Neural crest cell (in vitro differentiated cells): ENCODE measurements around the gene PLSCR3. TPM values are rescaled to one million over a fixed set of nuclear protein-coding genes. Genes with fewer than 3 reads are reported as not detected.

Experiments used
- DNase-seq: peaks from one replicate; pipeline ENCODE4 v3.0.0; 2021; ENCODE audit warnings: low read depth, mixed read lengths, low spot score
- H3K27ac Mint-ChIP-seq: one replicate; pipeline ENCODE4 v1.8.0; 2021; ENCODE audit warnings: mild to moderate bottlenecking, mixed read lengths; ENCODE audit not compliant: unreplicated experiment
- H3K27me3 Mint-ChIP-seq: 2 replicates; pipeline ENCODE4 v1.8.0; 2021; ENCODE audit warnings: low read depth, mild to moderate bottlenecking, mixed read lengths
- H3K36me3 Mint-ChIP-seq: 2 replicates; pipeline ENCODE4 v1.8.0; 2021; ENCODE audit warnings: low read depth, mild to moderate bottlenecking, mixed read lengths
- H3K4me1 Mint-ChIP-seq: 2 replicates; pipeline ENCODE4 v1.8.0; 2021; ENCODE audit warnings: mixed read lengths
- H3K4me3 Mint-ChIP-seq: one replicate; pipeline ENCODE4 v1.8.0; 2021; ENCODE audit warnings: mild to moderate bottlenecking, mixed read lengths
- H3K9me3 Mint-ChIP-seq: 2 replicates; pipeline ENCODE4 v1.8.0; 2021; ENCODE audit warnings: mixed read lengths
- CTCF ChIP-seq: fragments of 200-600 bp; sonication (generic); conservative IDR thresholded peaks from 2 replicates; pipeline ENCODE4 v1.5.0; 2021; ENCODE audit warnings: antibody characterized with exemption, mild to moderate bottlenecking
- total RNA-seq: library from RNA; stranded (reverse); gene quantifications from 2 replicates; pipeline ENCODE4 v1.2.1, GENCODE V29; 2021

PLSCR3 gene
- total RNA-seq, 1 donor from 2014 or later = 25.7 TPM

- H3K4me1 Mint-ChIP-seq = peaks cover 27% of the 10 kb centered on the region
- H3K27me3 Mint-ChIP-seq = no peaks in the 10 kb centered on the region
- peak overlapping the region; percentile 49 for H3K4me3 Mint-ChIP-seq
- H3K27ac Mint-ChIP-seq = peak overlapping the region; percentile 12
- no peaks in the 10 kb centered on the region for H3K36me3 Mint-ChIP-seq
- no peak for TF ChIP-seq CTCF
- no peaks in the 10 kb centered on the region for H3K9me3 Mint-ChIP-seq
- no peak for DNase-seq
These were observed 46.5 kb downstream of the PLSCR3 start for GRCh38 chr17:7347630-7348477.

GRCh38 chr17:7346761-7347614, 47.3 kb downstream of the PLSCR3 start:
- no peak overlapping the region for H3K27ac Mint-ChIP-seq
- no peaks in the 10 kb centered on the region for H3K27me3 Mint-ChIP-seq
- H3K9me3 Mint-ChIP-seq = no peaks in the 10 kb centered on the region
- no peaks in the 10 kb centered on the region for H3K36me3 Mint-ChIP-seq
- TF ChIP-seq CTCF = no peak
- H3K4me3 Mint-ChIP-seq = no peak overlapping the region
- H3K4me1 Mint-ChIP-seq = peaks cover 20% of the 10 kb centered on the region
- DNase-seq = no peak

- Mint-ChIP-seq H3K27ac (no peak overlapping the region), H3K9me3 (no peaks in the 10 kb centered on the region), H3K36me3 (no peaks in the 10 kb centered on the region), H3K4me3 (no peak overlapping the region), H3K27me3 (peaks cover 3% of the 10 kb centered on the region), H3K4me1 (no peaks in the 10 kb centered on the region)
- no peak for DNase-seq
- no peak for TF ChIP-seq CTCF
These were observed 51.1 kb downstream of the PLSCR3 start for GRCh38 chr17:7343250-7343649.

- no peak for TF ChIP-seq CTCF
- Mint-ChIP-seq H3K36me3 (no peaks in the 10 kb centered on the region), H3K9me3 (no peaks in the 10 kb centered on the region), H3K4me3 (no peak overlapping the region), H3K4me1 (no peaks in the 10 kb centered on the region), H3K27me3 (peaks cover 3% of the 10 kb centered on the region), H3K27ac (no peak overlapping the region)
- no peak for DNase-seq
These were observed 52.5 kb downstream of the PLSCR3 start for GRCh38 chr17:7341842-7342241.

GRCh38 chr17:7340179-7340578, 54.1 kb downstream of the PLSCR3 start:
- DNase-seq = no peak
- no peak overlapping the region for H3K27ac Mint-ChIP-seq
- no peaks in the 10 kb centered on the region for H3K36me3 Mint-ChIP-seq
- no peaks in the 10 kb centered on the region for H3K4me1 Mint-ChIP-seq
- H3K9me3 Mint-ChIP-seq = no peaks in the 10 kb centered on the region
- no peak overlapping the region for H3K4me3 Mint-ChIP-seq
- TF ChIP-seq CTCF = no peak
- peaks cover 3% of the 10 kb centered on the region for H3K27me3 Mint-ChIP-seq

Other genes with a start within 250 kb of the PLSCR3 start
- 9.6 and 11.2 TPM in 2 replicates for gene ASGR1, start 215.2 kb downstream of the PLSCR3 start, total RNA-seq
- 49.4 and 51.4 TPM in 2 replicates for gene DLG4, start 174.7 kb downstream of the PLSCR3 start, total RNA-seq
- gene ACADVL, start 174.6 kb downstream of the PLSCR3 start, total RNA-seq = 215 and 220 TPM in 2 replicates
- 130 and 140 TPM in 2 replicates for gene DVL2, start 160.0 kb downstream of the PLSCR3 start, total RNA-seq
- 72.7 and 75.2 TPM in 2 replicates for gene PHF23, start 155.1 kb downstream of the PLSCR3 start, total RNA-seq
- 470 and 479 TPM in 2 replicates for gene GABARAP, start 152.1 kb downstream of the PLSCR3 start, total RNA-seq
- 179 and 182 TPM in 2 replicates for gene CTDNEP1, start 142.8 kb downstream of the PLSCR3 start, total RNA-seq
- gene ELP5, start 142.3 kb downstream of the PLSCR3 start, total RNA-seq = 74.4 and 77.4 TPM in 2 replicates
- gene CLDN7, start 132.0 kb downstream of the PLSCR3 start, total RNA-seq = not detected in 2 replicates
- 5.8 and 6.1 TPM in 2 replicates for gene SLC2A4, start 112.8 kb downstream of the PLSCR3 start, total RNA-seq
- 0.54 and 0.96 TPM in 2 replicates for gene YBX2, start 99.9 kb downstream of the PLSCR3 start, total RNA-seq
- gene EIF5A, start 86.9 kb downstream of the PLSCR3 start, total RNA-seq = 725 and 743 TPM in 2 replicates
- gene GPS2, start 79.2 kb downstream of the PLSCR3 start, total RNA-seq = 84.2 and 89.9 TPM in 2 replicates
- 65.6 and 69.5 TPM in 2 replicates for gene NEURL4, start 65.2 kb downstream of the PLSCR3 start, total RNA-seq
- 1.2 and 1.3 TPM in 2 replicates for gene ACAP1, start 58.0 kb downstream of the PLSCR3 start, total RNA-seq
- 7.9 and 8.0 TPM in 2 replicates for gene KCTD11, start 42.4 kb downstream of the PLSCR3 start, total RNA-seq
- gene TMEM95, start 39.4 kb downstream of the PLSCR3 start, total RNA-seq = not detected in 2 replicates
- gene TNK1, start 13.4 kb downstream of the PLSCR3 start, total RNA-seq = 0.21 and 0.43 TPM in 2 replicates
- gene TMEM256, start 9.6 kb upstream of the PLSCR3 start, total RNA-seq = 71.5 and 71.6 TPM in 2 replicates
- 104 and 106 TPM in 2 replicates for gene NLGN2, start 13.3 kb upstream of the PLSCR3 start, total RNA-seq
- 0.26 and 0.93 TPM in 2 replicates for gene SPEM1, start 25.8 kb upstream of the PLSCR3 start, total RNA-seq
- not detected in 2 replicates for gene SPEM2, start 31.1 kb upstream of the PLSCR3 start, total RNA-seq
- not detected in 2 replicates for gene SPEM3, start 34.3 kb upstream of the PLSCR3 start, total RNA-seq
- gene TMEM102, start 40.9 kb upstream of the PLSCR3 start, total RNA-seq = 1.1 and 1.3 TPM in 2 replicates
- 6.0 and 6.5 TPM in 2 replicates for gene FGF11, start 45.0 kb upstream of the PLSCR3 start, total RNA-seq
- gene CHRNB1, start 50.5 kb upstream of the PLSCR3 start, total RNA-seq = 9.7 and 9.9 TPM in 2 replicates
- gene ZBTB4, start 85.1 kb upstream of the PLSCR3 start, total RNA-seq = 13.6 and 14.3 TPM in 2 replicates
- not detected in 2 replicates for gene SLC35G6, start 86.9 kb upstream of the PLSCR3 start, total RNA-seq
- 181 and 183 TPM in 2 replicates for gene POLR2A, start 89.8 kb upstream of the PLSCR3 start, total RNA-seq
- gene TNFSF12, start 154.5 kb upstream of the PLSCR3 start, total RNA-seq = 4.1 and 5.4 TPM in 2 replicates
- gene TNFSF13, start 164.2 kb upstream of the PLSCR3 start, total RNA-seq = 0.45 and 0.86 TPM in 2 replicates
- gene SENP3, start 167.4 kb upstream of the PLSCR3 start, total RNA-seq = 83.7 and 85.7 TPM in 2 replicates
- gene CD68, start 185.1 kb upstream of the PLSCR3 start, total RNA-seq = 0.49 and 1.6 TPM in 2 replicates
- gene MPDU1, start 189.3 kb upstream of the PLSCR3 start, total RNA-seq = 74.4 and 83.7 TPM in 2 replicates
- 0.65 and 0.84 TPM in 2 replicates for gene SOX15, start 195.6 kb upstream of the PLSCR3 start, total RNA-seq
- 51.9 and 53.8 TPM in 2 replicates for gene FXR2, start 220.4 kb upstream of the PLSCR3 start, total RNA-seq
- gene SAT2, start 233.3 kb upstream of the PLSCR3 start, total RNA-seq = 76.3 and 89.1 TPM in 2 replicates
- gene SHBG, start 235.6 kb upstream of the PLSCR3 start, total RNA-seq = 2.3 and 2.5 TPM in 2 replicates